HG03135 (cell line): ENCODE data around the gene ITLN1.
"Not testable (repeated sequence)": the region's sequence is repeated elsewhere in the genome, so short reads cannot be mapped to it uniquely, and the experiment has no call there.

Experiments used
- ATAC-seq: cut with Tn5 transposase; IDR thresholded peaks from one replicate; pipeline ENCODE4 v1.9.1; 2021; ENCODE audit warnings: mild to moderate bottlenecking, moderate library complexity; ENCODE audit not compliant: unreplicated experiment

The ITLN1 gene

DNA sequence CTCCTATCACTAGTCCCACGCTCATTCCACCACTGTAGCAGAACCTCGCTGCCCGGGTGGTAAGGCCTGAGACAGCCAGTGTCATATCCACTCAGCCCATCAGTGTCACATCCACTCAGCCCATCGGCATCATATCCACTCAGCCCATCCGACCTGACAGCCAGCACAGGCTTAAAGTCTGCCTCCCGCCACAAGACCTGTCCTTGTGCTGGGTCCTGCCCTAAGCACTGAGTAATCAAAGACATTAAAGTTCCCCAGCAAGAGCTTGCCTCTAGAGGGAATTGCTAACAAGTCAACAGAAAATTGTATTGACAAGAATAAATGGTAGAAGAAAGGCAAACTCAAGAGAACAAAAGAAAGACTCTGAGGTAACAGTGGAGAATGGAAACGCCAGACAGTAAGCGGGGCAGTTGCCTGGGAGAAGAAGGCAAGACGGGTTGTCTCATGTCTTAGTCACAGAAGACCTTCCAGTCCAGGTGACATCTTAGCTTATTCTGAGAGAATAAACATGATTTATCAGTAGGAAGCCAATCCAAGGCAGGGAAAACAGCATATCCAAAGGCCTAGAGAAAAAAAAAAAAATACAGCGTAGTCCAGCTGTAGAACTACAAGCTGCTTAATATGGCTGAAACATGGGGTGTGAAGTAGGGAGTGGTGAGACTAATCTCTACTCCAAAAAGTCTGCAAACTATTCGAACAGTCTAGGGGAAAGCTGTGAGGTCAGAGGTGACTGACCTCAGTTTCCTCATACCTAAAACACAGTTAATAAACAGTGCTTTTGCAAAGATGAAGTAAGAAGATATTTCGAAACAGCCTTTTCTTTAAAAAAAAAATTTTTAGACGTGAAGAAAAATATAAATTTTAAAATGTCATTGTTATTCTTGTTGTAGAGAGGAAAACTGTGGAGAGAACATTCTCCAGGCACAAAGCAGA, 1.1 kb downstream of the ITLN1 start:
- ATAC-seq: no peak

DNA sequence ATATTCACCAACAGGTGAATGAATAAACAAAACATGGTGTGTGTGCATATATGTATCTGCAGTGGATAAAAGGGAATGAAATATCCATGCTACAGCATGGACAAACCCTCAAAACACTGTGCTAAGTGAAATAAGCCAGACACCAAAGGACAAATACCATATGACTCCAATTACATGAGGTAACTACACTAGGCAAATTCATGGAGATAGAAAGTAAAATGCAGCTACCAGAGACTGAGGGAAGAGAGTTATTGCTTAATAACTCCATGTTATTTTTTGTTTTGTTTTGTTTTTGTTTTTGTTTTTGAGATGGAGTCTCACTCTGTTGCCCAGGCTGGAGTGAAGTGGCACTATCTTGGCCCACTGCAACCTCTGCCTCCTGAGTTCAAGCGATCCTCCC, 2.4 kb downstream of the ITLN1 start:
- no peak for ATAC-seq

DNA sequence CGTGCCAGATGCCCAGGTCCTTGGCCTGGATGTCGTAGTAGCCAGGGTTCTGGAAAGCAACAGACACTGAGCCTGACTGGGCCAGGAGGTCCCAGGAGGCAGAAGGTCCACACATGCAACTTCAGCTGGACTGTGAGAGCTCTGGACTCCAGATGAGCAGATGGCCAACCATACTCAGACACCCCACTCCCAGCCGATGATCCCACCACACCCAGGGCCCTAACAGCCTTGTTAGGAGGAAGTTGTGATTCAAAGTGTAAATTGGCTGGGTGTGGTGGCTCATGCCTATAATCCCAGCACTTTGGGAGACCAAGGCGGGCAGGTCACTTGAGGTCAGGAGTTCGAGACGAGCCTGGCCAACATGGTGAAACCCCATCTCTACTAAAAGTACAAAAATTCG, 3.7 kb downstream of the ITLN1 start:
- not testable (repeated sequence) for ATAC-seq

DNA sequence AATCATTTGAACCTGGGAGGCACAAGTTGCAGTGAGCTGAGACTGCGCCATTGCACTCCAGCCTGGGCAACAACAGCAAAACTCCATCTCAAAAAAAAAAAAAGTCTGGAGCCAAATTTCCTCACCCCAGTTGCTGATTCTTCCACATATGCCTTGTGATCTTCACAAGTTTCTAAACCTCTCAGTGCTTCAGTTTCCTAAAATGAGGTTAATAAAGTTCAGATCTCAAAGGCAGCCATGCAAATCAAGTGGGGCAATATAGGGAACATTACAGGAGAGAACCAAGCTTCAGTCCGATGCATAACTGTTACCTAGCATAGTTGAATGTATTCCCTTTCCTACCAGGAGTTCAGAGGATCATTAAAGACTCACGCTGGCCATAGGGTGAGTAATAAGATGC, 4.8 kb downstream of the ITLN1 start:
- ATAC-seq: no peak

DNA sequence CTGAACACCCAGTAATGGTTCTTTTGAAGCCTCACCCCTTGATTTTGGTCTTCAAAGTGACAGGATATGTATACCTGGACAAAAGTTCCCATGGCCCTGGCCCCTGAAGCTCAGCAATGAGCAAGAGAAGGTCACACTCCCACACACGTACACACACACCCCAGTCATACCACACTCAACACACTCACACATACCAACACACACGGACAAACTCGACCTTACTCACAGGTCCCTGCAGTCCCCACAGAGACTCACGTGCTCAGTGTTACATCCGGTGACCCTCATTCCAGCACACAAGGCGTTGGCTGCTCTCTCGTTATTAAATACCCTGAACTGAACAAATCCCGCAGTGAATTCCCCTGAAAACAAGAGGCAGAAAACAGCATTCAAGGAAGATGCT, 5.9 kb downstream of the ITLN1 start:
- no peak for ATAC-seq

DNA sequence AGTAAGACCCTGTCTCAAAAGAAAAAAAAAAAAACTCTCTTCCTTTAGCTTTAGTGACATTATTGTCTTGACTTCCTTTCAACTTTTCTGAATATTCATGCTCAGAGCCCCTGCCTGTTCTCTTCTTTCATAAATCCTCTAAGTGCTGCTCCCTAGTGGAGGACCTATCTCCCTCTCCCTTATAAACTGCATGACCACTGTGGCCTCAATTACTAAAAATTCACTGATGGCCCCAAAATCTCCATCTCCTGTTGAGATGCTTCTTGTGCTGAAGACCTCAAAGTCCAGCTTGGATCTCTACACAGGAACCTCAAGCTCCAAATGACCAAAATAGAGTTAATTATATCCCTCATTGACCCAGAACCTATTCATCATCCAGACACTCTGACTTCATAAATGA, 7.8 kb downstream of the ITLN1 start:
- ATAC-seq: no peak

DNA sequence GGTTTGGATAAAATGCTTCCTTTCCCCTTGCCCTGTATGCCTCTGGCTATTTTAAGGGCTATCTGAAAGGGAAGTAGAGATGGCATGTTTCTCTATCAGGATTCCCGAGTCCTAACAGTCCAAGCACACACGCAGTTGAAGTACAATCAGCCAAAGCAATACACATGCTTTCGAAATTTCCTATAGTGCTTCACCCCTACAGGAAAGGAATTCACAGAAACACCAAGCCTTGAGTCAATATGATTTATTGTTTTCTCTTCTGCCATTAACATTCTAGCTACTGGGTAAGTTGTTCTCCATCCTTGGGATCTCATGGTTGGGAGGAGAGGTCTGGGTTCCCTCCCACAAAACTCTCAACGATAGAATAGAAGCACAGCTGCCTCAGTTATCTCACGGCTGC, 8.7 kb downstream of the ITLN1 start:
- no peak for ATAC-seq

DNA sequence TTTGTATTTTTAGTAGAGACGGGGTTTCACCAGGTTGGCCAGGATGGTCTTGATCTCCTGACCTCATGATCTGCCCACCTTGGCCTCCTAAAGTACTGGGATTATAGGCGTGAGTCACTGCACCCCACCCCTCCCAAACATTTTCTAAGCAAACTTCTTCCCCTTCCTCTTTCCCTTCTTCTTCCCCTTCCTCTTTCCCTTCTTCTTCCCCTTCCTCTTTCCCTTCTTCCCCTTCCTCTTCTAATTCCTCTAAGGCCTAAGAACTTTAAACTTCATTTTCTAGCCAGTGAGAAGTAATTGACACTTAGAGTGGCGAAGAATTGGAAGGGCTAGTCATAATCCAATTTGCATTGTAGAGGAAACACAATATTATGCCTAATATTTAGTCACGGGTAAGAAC, 9.4 kb downstream of the ITLN1 start:
- ATAC-seq: not testable (repeated sequence)

DNA sequence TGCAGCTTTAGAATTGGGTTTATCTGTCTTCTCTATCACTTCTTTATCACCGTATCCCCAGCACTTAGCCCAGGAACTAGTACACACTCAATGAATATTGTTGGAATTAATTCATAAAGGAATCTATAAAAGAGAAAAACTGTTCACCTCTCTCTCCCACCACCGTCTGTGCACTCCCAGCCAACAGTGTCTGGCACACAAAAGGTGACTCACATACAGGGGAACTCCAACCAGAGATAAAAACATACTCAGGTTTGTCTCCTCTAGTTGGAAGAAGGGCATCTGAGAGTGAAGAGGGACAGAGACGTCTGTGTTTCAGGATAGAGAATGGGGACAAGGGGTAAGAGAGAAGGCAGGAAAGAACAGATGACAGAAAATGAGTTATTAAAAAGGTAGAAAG, 10.0 kb downstream of the ITLN1 start:
- ATAC-seq: no peak

DNA sequence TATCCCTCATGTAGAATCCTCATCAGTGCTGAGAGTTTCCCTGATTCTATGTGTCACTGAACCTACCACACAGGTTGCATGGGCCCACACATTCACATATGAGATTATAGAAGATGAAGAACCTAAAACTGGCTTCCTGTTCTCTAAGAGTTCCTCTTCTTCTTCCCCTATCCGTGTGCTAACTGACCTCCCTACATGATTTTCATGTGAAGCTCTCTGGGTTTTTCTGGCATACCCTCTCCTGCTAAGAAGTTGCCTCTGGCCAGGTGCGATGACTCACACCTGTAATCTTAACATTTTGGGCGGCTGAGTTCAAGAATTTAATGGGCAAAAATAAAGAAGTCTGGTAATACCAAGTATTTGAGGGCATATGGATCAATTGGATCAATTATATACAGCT, 16.8 kb downstream of the ITLN1 start:
- ATAC-seq: no peak

DNA sequence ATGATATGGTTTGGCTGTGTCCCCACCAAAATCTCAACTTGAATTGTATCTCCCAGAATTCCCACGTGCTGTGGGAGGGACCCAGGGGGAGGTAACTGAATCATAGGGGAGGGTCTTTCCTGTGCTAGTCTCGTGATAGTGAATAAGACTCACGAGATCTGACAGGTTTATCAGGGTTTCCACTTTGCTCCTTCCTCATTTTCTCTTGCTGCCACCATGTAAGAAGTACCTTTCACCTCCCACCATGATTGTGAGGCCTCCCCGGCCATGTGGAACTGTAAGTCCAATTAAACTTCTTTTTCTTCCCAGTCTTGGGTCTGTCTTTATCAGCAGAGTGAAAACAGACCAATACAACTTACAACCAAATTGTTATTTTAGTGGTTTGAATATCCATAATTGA, 17.3 kb downstream of the ITLN1 start:
- ATAC-seq: not testable (repeated sequence)

DNA sequence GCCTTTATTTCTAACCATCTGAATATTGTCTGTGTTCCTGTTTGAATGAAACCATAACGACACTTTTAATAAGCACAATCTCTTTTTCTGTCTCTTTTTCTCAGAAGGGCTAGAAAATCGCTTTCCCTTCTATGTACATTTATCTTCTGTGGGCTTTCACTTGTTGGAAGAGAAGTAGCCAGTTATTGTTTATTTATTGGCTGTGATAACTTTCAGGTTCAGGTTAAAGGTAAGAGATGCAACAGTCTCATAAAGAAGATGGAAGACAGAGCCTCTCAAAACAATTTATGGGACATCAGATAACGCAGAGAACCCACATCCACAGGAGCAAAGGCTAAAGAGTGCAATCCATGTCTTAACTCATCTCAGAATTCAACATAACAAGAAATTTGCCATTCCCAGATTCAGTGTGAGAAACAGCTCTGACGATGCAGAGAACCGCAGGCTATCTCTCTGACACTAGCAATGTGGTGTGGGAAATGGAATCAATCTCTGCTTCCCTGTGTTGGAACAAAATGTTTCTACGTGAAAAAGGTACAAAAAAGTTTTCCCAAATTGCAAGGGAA, 18.2 kb downstream of the ITLN1 start:
- no peak for ATAC-seq

DNA sequence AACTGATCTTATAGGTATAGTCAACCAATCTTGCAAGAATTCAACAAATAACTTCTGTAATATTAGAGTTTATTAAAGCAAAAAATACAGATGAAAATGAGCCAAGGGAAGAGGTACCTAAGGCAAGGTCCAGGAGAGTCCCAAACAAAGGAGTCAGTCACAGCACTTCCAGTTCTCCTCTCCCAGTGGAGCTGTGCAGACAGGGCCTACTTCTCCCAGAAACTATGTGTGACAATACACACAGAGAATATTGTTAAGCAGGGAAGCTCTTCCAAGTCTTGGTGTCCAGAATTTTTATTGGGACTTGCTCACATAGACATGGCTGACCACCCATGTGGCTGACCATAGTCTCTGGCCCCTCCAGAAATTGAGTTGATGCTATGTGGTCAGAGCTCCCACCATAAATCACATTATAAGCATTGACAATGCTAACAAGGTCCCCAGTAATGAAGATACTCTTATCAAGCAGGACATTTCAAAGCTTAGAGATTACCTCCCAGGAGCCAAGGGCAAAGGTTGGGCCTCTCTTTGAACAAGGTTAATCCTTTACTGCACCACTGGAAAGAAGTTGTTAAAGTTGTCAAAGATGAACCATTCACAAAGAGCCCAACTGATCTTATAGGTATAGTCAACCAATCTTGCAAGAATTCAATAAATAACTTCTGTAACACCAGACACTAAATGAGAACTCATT, 18.8 kb downstream of the ITLN1 start:
- ATAC-seq: no peak

DNA sequence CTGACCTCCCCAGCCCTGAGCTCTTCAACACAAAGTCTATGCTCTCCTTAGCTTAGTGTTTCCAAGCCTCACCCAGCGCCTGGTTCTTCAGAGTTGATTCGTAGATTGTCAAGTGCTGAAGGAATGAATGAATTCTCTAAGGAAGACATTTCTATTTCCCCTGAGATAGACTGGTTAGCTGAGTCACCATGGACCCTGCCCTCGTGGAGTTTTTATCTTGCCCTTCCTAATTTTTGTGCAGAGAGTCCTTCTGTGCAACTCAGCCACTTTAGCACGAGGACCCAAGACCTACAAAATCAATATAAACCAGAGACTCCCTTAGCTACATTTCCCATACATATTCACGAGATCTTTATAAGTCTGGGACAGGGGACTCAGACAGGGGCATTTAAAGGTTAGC, 19.6 kb downstream of the ITLN1 start:
- ATAC-seq: no peak

DNA sequence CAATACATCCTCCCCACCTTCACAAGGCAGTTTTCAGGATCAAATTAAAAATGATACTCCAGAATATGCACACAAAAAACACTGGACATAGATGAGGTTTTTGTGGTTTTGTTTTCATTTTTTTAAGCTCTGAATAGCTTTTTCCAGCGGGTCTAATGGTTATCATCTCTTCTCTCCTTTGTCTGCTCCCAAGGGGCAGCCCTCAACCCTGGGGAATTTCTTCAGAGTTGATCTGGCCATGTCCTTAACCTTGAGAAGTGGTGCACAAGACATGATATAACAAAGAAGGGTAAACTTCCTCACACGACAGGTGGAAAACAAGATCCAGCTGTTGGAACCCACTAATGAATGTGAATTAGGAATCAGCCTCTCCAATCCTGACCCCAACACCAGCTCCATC, 20.8 kb downstream of the ITLN1 start:
- no peak for ATAC-seq

DNA sequence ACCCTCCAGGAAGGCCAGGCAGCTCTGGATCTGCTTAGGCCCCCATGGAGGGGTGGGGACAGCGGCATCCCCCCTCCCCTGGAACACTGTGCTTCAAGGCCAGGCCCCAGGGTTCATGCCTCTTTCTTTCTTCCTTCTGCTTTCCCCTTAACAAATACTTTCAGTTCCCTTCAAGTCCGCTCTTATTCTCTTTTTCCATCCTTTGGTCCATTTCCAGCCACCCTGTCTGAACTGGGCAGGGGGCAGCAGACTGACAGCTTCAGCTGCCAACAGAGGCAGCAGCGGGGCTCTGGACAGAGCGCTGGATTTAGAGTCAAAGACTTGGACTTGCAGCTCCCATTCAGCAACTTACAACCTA, 21.2 kb downstream of the ITLN1 start:
- ATAC-seq: no peak

DNA sequence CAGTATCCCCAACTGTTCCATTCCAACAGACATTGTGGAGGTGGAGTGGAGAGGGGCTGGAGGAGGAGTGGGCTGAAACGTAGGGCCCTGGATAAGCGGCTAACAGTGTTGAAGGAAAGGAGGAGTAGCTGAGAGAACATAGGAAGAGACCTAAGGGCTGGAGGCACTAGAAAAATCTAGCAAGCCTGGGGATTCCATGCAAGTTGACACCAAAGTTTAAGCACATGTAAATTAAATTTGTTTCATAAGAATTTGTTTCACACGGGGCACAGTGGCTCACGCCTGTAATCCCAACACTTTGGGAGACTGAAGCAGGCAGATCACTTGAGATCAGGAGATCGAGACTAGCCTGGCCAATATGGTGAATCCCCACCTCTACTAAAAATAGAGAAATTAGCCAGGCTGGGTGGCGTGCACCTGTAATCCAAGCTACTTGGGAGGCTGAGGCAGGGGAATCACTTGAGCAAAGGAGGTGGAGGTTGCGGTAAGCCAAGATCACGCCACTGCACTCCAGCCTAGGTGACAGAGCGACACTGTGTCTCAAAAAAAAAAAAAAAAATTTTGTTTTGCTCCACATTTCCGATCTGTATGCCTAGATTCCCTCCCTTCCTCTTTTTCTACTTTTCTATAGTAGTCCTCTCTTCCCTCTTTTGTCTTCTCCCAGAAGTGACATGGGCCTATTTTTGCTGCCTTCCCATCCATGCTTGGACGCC, 21.8 kb downstream of the ITLN1 start:
- ATAC-seq: no peak

DNA sequence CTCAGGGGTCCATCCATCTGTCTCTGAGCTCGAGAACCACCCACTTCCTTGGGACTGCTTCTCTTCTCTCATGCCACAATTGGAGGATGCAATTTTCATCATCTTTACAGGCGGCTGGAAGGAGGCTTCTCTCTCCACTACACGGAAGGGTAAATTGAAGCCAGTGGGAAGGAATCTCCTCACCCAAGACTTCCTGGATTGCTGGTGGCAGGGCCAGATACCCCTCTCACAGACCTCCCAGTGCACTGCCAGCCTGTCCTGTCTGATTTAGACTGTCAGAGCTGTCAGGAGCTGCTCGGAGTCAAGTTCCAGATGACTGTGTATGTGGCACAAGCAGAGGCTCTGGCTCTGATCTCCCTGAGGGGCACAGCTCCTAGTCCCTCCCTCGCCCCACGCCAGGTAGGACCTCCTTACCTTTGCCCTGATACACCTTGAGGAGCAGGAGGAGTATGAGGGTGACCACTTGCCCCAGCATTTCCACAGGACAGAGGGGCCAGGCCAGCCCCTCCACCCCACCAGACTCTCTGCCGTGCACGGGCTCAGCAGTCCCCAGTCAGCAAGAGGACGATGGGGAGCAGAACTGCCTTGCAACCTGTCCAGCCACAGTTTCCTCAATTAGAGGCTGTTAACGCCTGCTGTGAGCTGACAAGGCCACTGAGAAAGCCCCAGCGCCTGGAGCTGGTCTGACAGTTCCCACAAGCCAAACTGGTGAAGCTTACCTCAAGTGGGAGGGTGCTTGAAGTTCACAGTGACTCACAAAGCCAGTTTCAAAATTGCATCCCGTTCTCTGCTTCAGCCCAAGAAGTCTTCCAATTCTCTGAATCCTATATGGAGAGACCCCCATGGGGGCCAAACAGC, 22.5 kb downstream of the ITLN1 start, which contains the start of gene CD244:
Gene CD244 (minus strand): TSS at position 685 of the 858 bp plus-strand sequence. CDS start 210 bp downstream, at position 475.
- ATAC-seq: peak; percentile 60

DNA sequence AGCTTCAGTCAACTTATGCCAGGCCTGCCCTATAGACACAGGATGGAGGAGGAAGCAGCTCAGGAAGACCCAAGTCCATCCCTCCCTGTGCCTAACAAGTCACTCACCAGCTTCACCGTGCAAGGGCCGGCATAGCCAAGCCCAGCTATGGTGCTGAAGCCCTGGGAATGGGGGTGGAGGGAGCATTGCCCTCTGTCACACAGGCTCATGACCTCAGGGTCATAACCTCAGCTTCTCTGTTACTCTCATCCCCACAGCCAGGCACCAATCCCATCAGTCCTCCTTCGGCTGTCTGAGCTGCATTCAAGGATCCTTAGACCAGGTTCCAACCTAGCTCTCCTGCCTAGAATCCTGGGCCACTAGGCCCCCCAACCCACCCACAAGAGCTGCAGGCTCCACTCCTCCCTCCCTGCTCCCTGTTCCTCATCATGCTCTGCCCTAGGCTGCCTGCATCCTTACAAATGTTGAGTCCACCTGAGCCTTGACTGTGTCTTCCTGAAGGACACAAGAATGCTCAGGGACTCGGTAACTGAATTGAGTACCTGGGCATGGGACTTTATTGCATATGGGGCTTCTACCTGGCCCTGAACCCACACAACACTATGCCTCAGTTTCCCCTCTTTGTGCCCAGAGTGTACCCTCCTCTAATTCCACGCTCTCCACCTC, 24.0 kb downstream of the ITLN1 start:
- no peak for ATAC-seq

DNA sequence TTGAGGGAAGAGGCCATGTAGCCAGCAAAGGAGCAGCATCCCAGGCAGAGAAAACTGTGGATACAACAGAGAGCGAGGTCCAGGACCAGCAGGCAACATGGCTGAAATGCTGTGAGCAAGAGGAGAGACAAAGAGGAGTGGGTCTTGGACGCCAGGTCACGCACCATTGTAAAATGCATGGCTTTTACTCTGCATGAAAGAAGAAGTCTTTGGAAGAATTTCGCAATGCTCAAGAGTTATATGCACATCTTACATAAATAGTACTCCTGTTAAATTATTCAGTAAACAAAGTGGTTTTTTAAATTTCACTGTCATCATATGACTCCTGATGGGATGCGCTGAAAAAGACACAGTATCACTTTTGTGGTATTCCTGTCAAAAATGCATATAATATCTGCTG, 25.8 kb downstream of the ITLN1 start:
- ATAC-seq: no peak
